Spleen (tissue), 11 donors: ENCODE data around the gene ZNF275. TPM values are rescaled to one million over a fixed set of nuclear protein-coding genes. Genes with fewer than 3 reads are reported as not detected.

Source experiments
- DNase-seq: peaks from one replicate; pipeline ENCODE4 v3.0.0-alpha.2; 2020
- H3K27ac ChIP-seq, 8 donors: fragments of 200-600 bp; sonication (generic) in 7 of 8; 1 replicate in 4 of 8; 2 replicates in 4 of 8; pipeline versions ENCODE4 v1.5.0 to v1.8.0; 2016 to 2021; ENCODE audit warnings: inconsistent platforms in 4 of 8, mild to moderate bottlenecking in 4 of 8, moderate library complexity in 1 of 8
- H3K27me3 ChIP-seq, 7 donors: fragments of 200-600 bp; sonication (generic) in 6 of 7; replicated peaks in 1 of 7; 1 replicate in 4 of 7; 2 replicates in 3 of 7; pipeline versions ENCODE4 v1.5.0 to v1.8.0; 2016 to 2021; ENCODE audit warnings: inconsistent platforms in 3 of 7, mild to moderate bottlenecking in 1 of 7
- H3K36me3 ChIP-seq, 6 donors: fragments of 200-600 bp; sonication (generic) in 5 of 6; 1 replicate in 4 of 6; 2 replicates in 2 of 6; pipeline versions ENCODE4 v1.5.0 to v1.8.0; 2016 to 2021; ENCODE audit warnings: inconsistent platforms in 2 of 6
- H3K4me1 ChIP-seq, 6 donors: fragments of 200-600 bp; sonication (generic) in 5 of 6; 1 replicate in 3 of 6; 2 replicates in 3 of 6; pipeline versions ENCODE4 v1.5.0 to v1.8.0; 2016 to 2021; ENCODE audit warnings: inconsistent platforms in 3 of 6
- H3K4me3 ChIP-seq, 8 donors: fragments of 200-600 bp; sonication (generic) in 7 of 8; 1 replicate in 4 of 8; 2 replicates in 4 of 8; pipeline versions ENCODE4 v1.5.0 to v1.8.0; 2016 to 2021; ENCODE audit warnings: inconsistent platforms in 4 of 8, mild to moderate bottlenecking in 4 of 8, moderate library complexity in 2 of 8
- H3K9me3 ChIP-seq, 8 donors: fragments of 200-600 bp; sonication (generic) in 7 of 8; 1 replicate in 4 of 8; 2 replicates in 4 of 8; pipeline versions ENCODE4 v1.5.0 to v1.8.0; 2016 to 2021; ENCODE audit warnings: inconsistent platforms in 4 of 8
- POLR2A ChIP-seq, 3 donors: fragments of 450-650 bp; IDR thresholded peaks; one replicate each; pipeline ENCODE4 v1.5.1; 2017; ENCODE audit warnings: antibody characterized with exemption in 3 of 3, mild to moderate bottlenecking in 1 of 3
- POLR2AphosphoS5 ChIP-seq, 3 donors: sonication (generic); formaldehyde crosslinking; IDR thresholded peaks; one replicate each; pipeline ENCODE4 v1.5.1; 2017; ENCODE audit warnings: antibody characterized with exemption in 3 of 3
- WGBS, 5 donors: extraction: QIAGEN DNeasy Blood & Tissue Kit in 3 of 5; methylation state at CpG; one replicate each; pipeline versions ENCODE4 v1.1.5 to v1.1.7; 2013 to 2018; 5-methylcytosine and 5-hydroxymethylcytosine counted together
- intact Hi-C: fragments of 100-400 bp; cut with DNase I; formaldehyde crosslinking; loops from one replicate; pipeline ENCODE4 v1.15.0; 2023; ENCODE audit warnings: low total_unique reads
- polyA plus RNA-seq, 3 donors: library from polyadenylated mRNA; stranded (reverse); fragments of 200-250 nt; gene quantifications; one replicate each; pipeline ENCODE4 v1.2.1, GENCODE V29; 2013
- total RNA-seq, 7 donors: library from RNA; depleted of rRNA in 3 of 7; stranded (reverse); fragments of >200 nt in 3 of 7; fragmentation: NEBNext Ultra II Directional in 4 of 7; extraction: Animal tissue kit (Norgen Biotek cat#: 25700) in 4 of 7; gene quantifications; one replicate each; pipeline versions ENCODE4 v1.1.0 to v1.2.1, GENCODE V29; 2016 to 2021
- TF ChIP-seq, protein P1 (sequence below), 11 experiments: fragments of 200-600 bp in 7 of 11; fragments of 450-650 bp in 4 of 11; sonication (generic) in 4 of 11; IDR thresholded peaks in 8 of 11; conservative IDR thresholded peaks in 3 of 11; 1 replicate in 7 of 11; 2 replicates in 4 of 11; pipeline versions ENCODE4 v1.4.0 to v1.8.0; 2016 to 2021; ENCODE audit warnings: antibody characterized with exemption in 11 of 11, inconsistent platforms in 4 of 11, mild to moderate bottlenecking in 1 of 11
- donor health status: healthy with polysubstance abuse.
- donor health status: DM: no; HTN: no; CAD: no; lungs with moderate emphysema.
- donor health status: DM: no; HTN: no; CAD: no.
- donor health status: Bipolar disorder and iron deficiency.
- donor health status: healthy.
- donor health status: DM: no; HTN: no; CAD: no.
- donor health status: DM: yes; HTN: yes; CAD: no.

The ZNF275 gene
- total and polyA plus RNA-seq, 10 donors, result 2.9 to 33.8 (median 22.8) TPM

DNA sequence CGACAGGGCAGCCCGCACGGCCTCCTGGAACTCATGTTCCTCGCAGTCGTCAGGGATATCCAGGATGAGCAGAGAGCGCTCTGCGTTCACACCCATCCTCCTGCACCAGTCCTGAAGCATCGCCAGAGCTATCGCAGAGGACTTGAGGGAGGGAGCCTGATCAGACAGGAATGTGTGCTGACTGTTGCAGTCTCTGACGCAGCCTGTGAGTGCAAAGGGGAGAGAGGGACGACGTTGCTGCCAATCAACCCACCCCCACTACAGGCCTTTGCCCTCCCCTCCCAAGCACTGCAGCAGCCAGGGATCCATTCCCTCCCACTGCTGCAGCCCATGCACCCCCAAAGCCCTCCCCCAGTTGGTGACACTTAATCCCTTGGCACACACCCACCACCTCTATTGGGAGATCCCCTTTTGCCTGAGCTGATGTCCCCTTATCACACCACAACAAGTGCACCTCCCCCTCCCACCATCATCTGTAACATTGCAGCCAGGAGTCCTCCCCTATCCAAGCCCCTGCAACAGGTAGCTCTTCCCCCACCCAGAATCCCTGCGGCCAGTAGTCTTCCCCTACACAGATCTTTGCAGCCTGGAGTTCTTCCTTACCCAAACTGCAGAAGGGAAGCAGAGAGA lies 13.3 kb upstream of the ZNF275 start:
- DNase-seq, result no peak
- TF ChIP-seq POLR2AphosphoS5 (IDR thresholded peaks at IDR 0.05), result no peak
- no peak for TF ChIP-seq POLR2A (IDR thresholded peaks at IDR 0.05)
- TF ChIP-seq, protein P1, sequence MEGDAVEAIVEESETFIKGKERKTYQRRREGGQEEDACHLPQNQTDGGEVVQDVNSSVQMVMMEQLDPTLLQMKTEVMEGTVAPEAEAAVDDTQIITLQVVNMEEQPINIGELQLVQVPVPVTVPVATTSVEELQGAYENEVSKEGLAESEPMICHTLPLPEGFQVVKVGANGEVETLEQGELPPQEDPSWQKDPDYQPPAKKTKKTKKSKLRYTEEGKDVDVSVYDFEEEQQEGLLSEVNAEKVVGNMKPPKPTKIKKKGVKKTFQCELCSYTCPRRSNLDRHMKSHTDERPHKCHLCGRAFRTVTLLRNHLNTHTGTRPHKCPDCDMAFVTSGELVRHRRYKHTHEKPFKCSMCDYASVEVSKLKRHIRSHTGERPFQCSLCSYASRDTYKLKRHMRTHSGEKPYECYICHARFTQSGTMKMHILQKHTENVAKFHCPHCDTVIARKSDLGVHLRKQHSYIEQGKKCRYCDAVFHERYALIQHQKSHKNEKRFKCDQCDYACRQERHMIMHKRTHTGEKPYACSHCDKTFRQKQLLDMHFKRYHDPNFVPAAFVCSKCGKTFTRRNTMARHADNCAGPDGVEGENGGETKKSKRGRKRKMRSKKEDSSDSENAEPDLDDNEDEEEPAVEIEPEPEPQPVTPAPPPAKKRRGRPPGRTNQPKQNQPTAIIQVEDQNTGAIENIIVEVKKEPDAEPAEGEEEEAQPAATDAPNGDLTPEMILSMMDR (IDR thresholded peaks at IDR 0.05 in 8 of 11, conservative IDR thresholded peaks at IDR 0.05 in 3 of 11), result no peak
- Histone ChIP-seq H3K4me3 (no peak overlapping the region), H3K27me3 (peaks cover 0 to 16% (median 6%) of the 10 kb centered on the region in 7 donors), H3K27ac (no peak overlapping the region), H3K9me3 (peaks cover 0 to 10% (median 1%) of the 10 kb centered on the region in 8 donors), H3K4me1 (no peaks in the 10 kb centered on the region), H3K36me3 (no peaks in the 10 kb centered on the region)
- 28 to 60% (median 30%) methylated on average over 1 to 10 of the region's 13 CpGs for WGBS, 5 donors
- intact Hi-C loops, result no loop called here

DNA sequence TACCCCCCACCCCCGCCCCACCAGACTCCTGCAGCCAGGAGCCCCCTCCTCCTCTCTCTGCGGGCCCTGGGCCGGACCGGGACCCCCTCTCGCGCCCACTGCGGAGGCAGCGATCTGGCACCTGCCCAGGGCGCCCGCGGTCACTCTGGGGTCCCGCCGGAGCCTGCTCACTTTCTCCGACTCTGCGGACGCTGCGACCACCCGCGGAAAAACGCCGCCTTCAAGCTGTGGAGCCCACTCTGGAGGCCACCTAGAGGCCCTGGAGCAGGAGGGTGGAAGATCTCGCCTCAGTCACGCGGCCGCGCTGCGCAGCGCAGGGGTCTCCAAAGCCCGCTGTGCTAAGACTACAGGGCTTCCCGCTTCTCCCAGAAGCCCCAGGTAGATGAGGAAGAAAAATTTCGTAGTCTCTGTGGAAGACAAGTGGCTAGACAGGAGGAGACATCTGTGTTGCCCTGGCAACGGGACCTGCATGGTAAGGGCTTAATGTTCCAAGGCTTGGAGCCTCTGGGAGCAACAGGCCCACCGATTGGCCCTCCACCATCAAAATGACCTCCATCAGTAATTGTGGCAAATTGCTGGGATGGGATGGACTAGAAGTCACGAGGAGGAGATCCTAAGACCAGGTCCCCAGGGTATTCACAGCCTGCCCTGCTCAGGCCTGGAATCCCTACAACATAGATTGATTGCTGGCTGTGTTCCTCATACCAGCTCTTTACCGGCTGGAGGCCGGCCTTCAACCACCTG lies 12.4 kb upstream of the ZNF275 start, which contains the start of gene PNMA6F:
PNMA6F (minus strand) TSS at position 387 of the 744 bp plus-strand sequence. CDS start 1,093 bp downstream, outside the sequence.
- peaks cover 0 to 22% (median 6%) of the 10 kb centered on the region in 7 donors for H3K27me3 ChIP-seq
- no peaks in the 10 kb centered on the region for H3K36me3 ChIP-seq
- no peak for DNase-seq
- TF ChIP-seq, protein P1 (IDR thresholded peaks at IDR 0.05 in 8 of 11, conservative IDR thresholded peaks at IDR 0.05 in 3 of 11), result no peak
- TF ChIP-seq POLR2A (IDR thresholded peaks at IDR 0.05), result no peak
- no peak for TF ChIP-seq POLR2AphosphoS5 (IDR thresholded peaks at IDR 0.05)
- 23 to 60% (median 50%) methylated on average over 1 to 36 of the region's 36 CpGs for WGBS, 5 donors
- H3K4me1 ChIP-seq, result no peaks in the 10 kb centered on the region
- H3K27ac ChIP-seq, result no peak within 1 kb of the TSS
- intact Hi-C loops, result no loop called here
- peaks cover 0 to 17% (median 2%) of the 10 kb centered on the region in 8 donors for H3K9me3 ChIP-seq
- H3K4me3 ChIP-seq, result no peak within 1 kb of the TSS

DNA sequence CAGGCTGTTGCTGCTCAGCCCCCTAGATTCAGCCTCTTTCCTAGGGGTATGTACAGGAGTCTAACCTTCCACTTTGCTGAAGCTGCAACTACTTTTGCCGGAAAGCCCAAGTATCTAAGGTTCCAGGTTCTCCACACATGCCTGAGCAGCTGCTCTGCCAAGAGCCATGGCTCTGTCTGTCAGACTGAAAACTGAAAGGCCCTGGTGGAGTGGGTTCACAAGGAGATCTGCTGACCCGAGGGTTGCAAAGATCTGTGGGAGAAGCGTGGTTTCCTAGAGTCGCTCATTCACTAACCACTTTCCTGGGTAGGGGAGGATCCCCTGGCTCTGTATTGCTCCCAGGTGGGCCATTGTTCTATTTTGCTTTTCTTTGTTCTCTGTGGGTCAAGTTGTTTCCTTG lies 6.4 kb upstream of the ZNF275 start:
- intact Hi-C loops, result no loop called here
- WGBS, 5 donors, result 48 to 70% (median 58%) methylated on average over 3 to 4 of the region's 4 CpGs
- no peaks in the 10 kb centered on the region for H3K4me1 ChIP-seq
- H3K36me3 ChIP-seq, result no peaks in the 10 kb centered on the region
- no peak overlapping the region for H3K27ac ChIP-seq
- TF ChIP-seq, protein P1 (IDR thresholded peaks at IDR 0.05 in 8 of 11, conservative IDR thresholded peaks at IDR 0.05 in 3 of 11), result no peak
- TF ChIP-seq POLR2AphosphoS5 (IDR thresholded peaks at IDR 0.05) (no peak), POLR2A (IDR thresholded peaks at IDR 0.05) (no peak)
- H3K4me3 ChIP-seq, result no peak overlapping the region
- H3K27me3 ChIP-seq, result peaks cover 0 to 16% (median 0%) of the 10 kb centered on the region in 7 donors
- H3K9me3 ChIP-seq, result peaks cover 0 to 17% (median 2%) of the 10 kb centered on the region in 8 donors
- no peak for DNase-seq

DNA sequence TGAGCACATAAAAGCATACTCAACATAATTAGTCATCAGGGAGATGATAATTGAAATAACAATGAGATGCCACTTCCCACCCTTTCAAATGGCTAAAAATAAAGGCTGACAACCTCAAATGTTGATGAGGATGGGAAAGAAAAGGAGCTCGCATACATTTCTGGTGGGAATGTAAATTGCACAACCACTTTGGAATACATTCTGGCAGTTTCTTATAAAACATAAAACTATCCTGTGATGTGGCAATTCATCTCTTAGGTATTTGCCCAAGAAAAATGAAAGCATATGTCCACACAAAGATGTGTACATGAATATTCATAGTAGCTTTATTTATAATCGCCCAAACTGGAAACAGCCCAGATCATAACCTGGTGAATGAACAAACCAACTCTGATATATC lies 687 bp upstream of the ZNF275 start:
- TF ChIP-seq POLR2AphosphoS5 (IDR thresholded peaks at IDR 0.05) (no peak), POLR2A (IDR thresholded peaks at IDR 0.05) (no peak)
- TF ChIP-seq, protein P1 (IDR thresholded peaks at IDR 0.05 in 8 of 11, conservative IDR thresholded peaks at IDR 0.05 in 3 of 11), result no peak
- H3K27ac ChIP-seq, result no peak overlapping the region
- H3K36me3 ChIP-seq, result peaks cover 0 to 8% (median 2%) of the 10 kb centered on the region in 6 donors
- DNase-seq, result no peak
- intact Hi-C loops, result no loop called here
- peaks cover 0 to 6% (median 0%) of the 10 kb centered on the region in 7 donors for H3K27me3 ChIP-seq
- WGBS, 5 donors, result 64 to 76% (median 68%) methylated on average over 2 of the region's 2 CpGs
- peaks cover 0 to 40% (median 20%) of the 10 kb centered on the region in 6 donors for H3K4me1 ChIP-seq
- H3K9me3 ChIP-seq, result no peaks in the 10 kb centered on the region
- peak overlapping the region in 3 of 8 donors; percentile 47 to 81 (median 70) for H3K4me3 ChIP-seq
